ENCODE data around the gene ARMC8.

ARMC8 gene

GRCh38 chr3:138186803-138187295 lies 252 bp upstream of the ARMC8 start:
- TF ChIP-seq CTCF (IDR thresholded peaks at IDR 0.05; ENCODE audit: extremely low read depth, missing control alignments): no peak
- peak; percentile 94 for DNase-seq (ENCODE audit: low spot score)

GRCh38 chr3:138188013-138188730 lies 1.1 kb downstream of the ARMC8 start:
- no peak for TF ChIP-seq CTCF (IDR thresholded peaks at IDR 0.05; ENCODE audit: extremely low read depth, missing control alignments)
- DNase-seq (ENCODE audit: low spot score): peak; percentile 29

- TF ChIP-seq CTCF (IDR thresholded peaks at IDR 0.05; ENCODE audit: extremely low read depth, missing control alignments): no peak
- DNase-seq (ENCODE audit: low spot score): no peak
Measured at GRCh38 chr3:138195481-138195880, 8.4 kb downstream of the ARMC8 start.

- no peak for TF ChIP-seq CTCF (IDR thresholded peaks at IDR 0.05; ENCODE audit: extremely low read depth, missing control alignments)
- DNase-seq (ENCODE audit: low spot score): no peak
Measured at GRCh38 chr3:138196023-138196422, 8.9 kb downstream of the ARMC8 start.

GRCh38 chr3:138197058-138197457 lies 10.0 kb downstream of the ARMC8 start:
- TF ChIP-seq CTCF (IDR thresholded peaks at IDR 0.05; ENCODE audit: extremely low read depth, missing control alignments): no peak
- peak; percentile 19 for DNase-seq (ENCODE audit: low spot score)

- no peak for TF ChIP-seq CTCF (IDR thresholded peaks at IDR 0.05; ENCODE audit: extremely low read depth, missing control alignments)
- no peak for DNase-seq (ENCODE audit: low spot score)
Measured at GRCh38 chr3:138197524-138197923, 10.4 kb downstream of the ARMC8 start.

GRCh38 chr3:138199851-138200250 lies 12.8 kb downstream of the ARMC8 start:
- TF ChIP-seq CTCF (IDR thresholded peaks at IDR 0.05; ENCODE audit: extremely low read depth, missing control alignments): no peak
- DNase-seq (ENCODE audit: low spot score): peak; percentile 11

All from GM20000 (cell line).